ENCODE measurements around the gene TBCD.

DNA sequence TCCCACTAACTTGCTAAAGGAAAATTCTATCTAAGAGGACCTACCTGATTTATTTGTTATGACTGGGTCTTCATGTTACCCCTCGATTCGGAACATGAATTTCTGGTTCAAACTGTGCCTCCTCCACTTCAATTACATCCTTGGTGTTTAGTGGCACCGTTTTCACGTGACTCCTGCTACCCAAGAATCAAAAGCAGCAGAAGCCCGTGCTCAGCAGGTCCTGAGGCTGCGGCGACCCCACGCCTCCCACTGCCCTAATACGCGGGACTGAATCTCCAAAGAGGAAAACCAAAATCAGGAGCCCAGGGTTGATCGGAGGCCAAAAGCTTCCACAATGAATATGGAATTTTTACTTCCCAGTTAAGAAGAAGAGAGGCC, 233.6 kb downstream of the TBCD start:
- TF ChIP-seq, protein P1, sequence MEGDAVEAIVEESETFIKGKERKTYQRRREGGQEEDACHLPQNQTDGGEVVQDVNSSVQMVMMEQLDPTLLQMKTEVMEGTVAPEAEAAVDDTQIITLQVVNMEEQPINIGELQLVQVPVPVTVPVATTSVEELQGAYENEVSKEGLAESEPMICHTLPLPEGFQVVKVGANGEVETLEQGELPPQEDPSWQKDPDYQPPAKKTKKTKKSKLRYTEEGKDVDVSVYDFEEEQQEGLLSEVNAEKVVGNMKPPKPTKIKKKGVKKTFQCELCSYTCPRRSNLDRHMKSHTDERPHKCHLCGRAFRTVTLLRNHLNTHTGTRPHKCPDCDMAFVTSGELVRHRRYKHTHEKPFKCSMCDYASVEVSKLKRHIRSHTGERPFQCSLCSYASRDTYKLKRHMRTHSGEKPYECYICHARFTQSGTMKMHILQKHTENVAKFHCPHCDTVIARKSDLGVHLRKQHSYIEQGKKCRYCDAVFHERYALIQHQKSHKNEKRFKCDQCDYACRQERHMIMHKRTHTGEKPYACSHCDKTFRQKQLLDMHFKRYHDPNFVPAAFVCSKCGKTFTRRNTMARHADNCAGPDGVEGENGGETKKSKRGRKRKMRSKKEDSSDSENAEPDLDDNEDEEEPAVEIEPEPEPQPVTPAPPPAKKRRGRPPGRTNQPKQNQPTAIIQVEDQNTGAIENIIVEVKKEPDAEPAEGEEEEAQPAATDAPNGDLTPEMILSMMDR (conservative IDR thresholded peaks at IDR 0.05; ENCODE audit: low read depth, low read length): no peak
- TF ChIP-seq EZH2 (IDR thresholded peaks at IDR 0.05; ENCODE audit: low read length, unreplicated experiment) (no peak), EZH2phosphoT487 (IDR thresholded peaks at IDR 0.05; ENCODE audit: borderline replicate concordance, low read length) (no peak)
